Bronchial epithelial cell (primary cell): Measurements from ENCODE around the gene ZBTB34. TPM values are rescaled to one million over a fixed set of nuclear protein-coding genes. Genes with fewer than 3 reads are reported as not detected.

Source experiments
- DNase-seq: peaks from one replicate; pipeline ENCODE4 v3.0.0-alpha.2; 2010; ENCODE audit warnings: low read depth
- FAIRE-seq: peaks from 2 replicates; lab custom pipeline; 2011; peaks lifted over from hg19 to GRCh38; lab: Jason Lieb, UNC
- H3K27me3 ChIP-seq: 2 replicates; pipeline ENCODE4 v1.5.1; 2011; ENCODE audit warnings: low read length; ENCODE audit not compliant: control insufficient read depth, insufficient read depth
- H3K36me3 ChIP-seq: 2 replicates; pipeline ENCODE4 v1.5.1; 2011; ENCODE audit warnings: low read length; ENCODE audit not compliant: control insufficient read depth, insufficient read depth
- H3K4me3 ChIP-seq: 2 replicates; pipeline ENCODE4 v1.5.1; 2011; ENCODE audit warnings: mild to moderate bottlenecking, low read depth, low read length, control low read depth
- total RNA-seq: library from RNA; depleted of rRNA; stranded (reverse); fragments of >200 nt; gene quantifications from 2 replicates; pipeline ENCODE4 v1.2.1, GENCODE V29; 2014
- TF ChIP-seq, protein P1 (sequence below): IDR thresholded peaks from 2 replicates; pipeline ENCODE4 v1.5.1; 2011; ENCODE audit warnings: mild to moderate bottlenecking, moderate library complexity, low read length, control low read depth, inconsistent platforms; ENCODE audit not compliant: insufficient read depth, severe bottlenecking

The ZBTB34 gene
- total RNA-seq, 1 donor from 2014 or later, result 6.6 TPM

- Histone ChIP-seq H3K36me3 (peaks cover 7% of the 10 kb centered on the region), H3K4me3 (no peak overlapping the region), H3K27me3 (no peaks in the 10 kb centered on the region)
- TF ChIP-seq, protein P1, sequence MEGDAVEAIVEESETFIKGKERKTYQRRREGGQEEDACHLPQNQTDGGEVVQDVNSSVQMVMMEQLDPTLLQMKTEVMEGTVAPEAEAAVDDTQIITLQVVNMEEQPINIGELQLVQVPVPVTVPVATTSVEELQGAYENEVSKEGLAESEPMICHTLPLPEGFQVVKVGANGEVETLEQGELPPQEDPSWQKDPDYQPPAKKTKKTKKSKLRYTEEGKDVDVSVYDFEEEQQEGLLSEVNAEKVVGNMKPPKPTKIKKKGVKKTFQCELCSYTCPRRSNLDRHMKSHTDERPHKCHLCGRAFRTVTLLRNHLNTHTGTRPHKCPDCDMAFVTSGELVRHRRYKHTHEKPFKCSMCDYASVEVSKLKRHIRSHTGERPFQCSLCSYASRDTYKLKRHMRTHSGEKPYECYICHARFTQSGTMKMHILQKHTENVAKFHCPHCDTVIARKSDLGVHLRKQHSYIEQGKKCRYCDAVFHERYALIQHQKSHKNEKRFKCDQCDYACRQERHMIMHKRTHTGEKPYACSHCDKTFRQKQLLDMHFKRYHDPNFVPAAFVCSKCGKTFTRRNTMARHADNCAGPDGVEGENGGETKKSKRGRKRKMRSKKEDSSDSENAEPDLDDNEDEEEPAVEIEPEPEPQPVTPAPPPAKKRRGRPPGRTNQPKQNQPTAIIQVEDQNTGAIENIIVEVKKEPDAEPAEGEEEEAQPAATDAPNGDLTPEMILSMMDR, result no peak
- no peak for DNase-seq
- FAIRE-seq, result no peak
These were observed 24.7 kb downstream of the ZBTB34 start for GRCh38 chr9:126885131-126885641.

- Histone ChIP-seq H3K36me3 (no peaks in the 10 kb centered on the region), H3K4me3 (no peak overlapping the region), H3K27me3 (no peaks in the 10 kb centered on the region)
- DNase-seq (no peak), FAIRE-seq (no peak)
- TF ChIP-seq, protein P1, result no peak
These were observed 25.8 kb downstream of the ZBTB34 start for GRCh38 chr9:126886034-126886822.

DNA sequence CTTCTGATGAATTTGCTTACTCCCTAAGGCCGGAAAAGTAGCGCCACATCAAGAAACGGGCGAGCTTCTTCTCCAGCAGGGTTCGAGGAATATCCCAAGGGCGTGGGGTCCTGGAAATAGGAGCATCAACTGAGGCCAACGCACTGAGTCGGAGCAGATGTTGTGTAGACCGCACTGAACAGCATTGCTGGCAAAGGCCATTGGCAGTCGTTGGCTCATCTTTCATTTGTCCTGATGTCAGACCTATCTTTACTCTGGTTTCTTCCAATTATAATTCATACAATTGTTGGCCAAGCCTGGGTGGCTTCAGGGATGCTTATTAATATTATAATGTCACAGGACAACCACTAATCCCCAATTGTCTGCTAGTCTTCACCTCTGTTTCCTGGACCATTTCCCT, 26.5 kb downstream of the ZBTB34 start:
- H3K4me3 ChIP-seq, result no peak overlapping the region
- FAIRE-seq (no peak), DNase-seq (no peak)
- H3K36me3 ChIP-seq, result no peaks in the 10 kb centered on the region
- TF ChIP-seq, protein P1, result no peak
- no peaks in the 10 kb centered on the region for H3K27me3 ChIP-seq

GRCh38 chr9:126891676-126892075, 31.2 kb downstream of the ZBTB34 start:
- FAIRE-seq, result no peak
- H3K27me3 ChIP-seq, result no peaks in the 10 kb centered on the region
- TF ChIP-seq, protein P1, result no peak
- no peak overlapping the region for H3K4me3 ChIP-seq
- H3K36me3 ChIP-seq, result no peaks in the 10 kb centered on the region
- no peak for DNase-seq

DNA sequence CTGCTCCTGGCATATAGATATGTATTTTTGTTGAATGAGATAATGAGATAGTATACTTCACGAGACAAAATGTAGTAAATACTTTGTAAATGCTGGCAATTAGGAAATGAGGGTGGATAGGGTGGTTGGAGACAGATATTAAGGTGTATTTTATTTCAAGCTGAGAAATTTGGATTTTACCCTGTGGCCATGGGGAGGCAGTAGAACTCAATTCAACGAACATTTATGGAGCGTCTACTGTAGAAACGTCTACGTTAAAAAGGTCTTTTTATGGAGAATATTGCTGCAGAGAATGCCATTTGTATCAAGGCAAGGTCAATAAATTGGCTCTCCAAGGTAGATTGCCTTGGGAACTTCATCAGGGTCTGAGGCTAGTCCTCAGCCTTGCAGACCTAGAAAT, 32.6 kb downstream of the ZBTB34 start:
- TF ChIP-seq, protein P1, result peak; percentile 26
- FAIRE-seq (no peak), DNase-seq (no peak)
- no peak overlapping the region for H3K4me3 ChIP-seq
- H3K36me3 ChIP-seq, result no peaks in the 10 kb centered on the region
- H3K27me3 ChIP-seq, result no peaks in the 10 kb centered on the region

DNA sequence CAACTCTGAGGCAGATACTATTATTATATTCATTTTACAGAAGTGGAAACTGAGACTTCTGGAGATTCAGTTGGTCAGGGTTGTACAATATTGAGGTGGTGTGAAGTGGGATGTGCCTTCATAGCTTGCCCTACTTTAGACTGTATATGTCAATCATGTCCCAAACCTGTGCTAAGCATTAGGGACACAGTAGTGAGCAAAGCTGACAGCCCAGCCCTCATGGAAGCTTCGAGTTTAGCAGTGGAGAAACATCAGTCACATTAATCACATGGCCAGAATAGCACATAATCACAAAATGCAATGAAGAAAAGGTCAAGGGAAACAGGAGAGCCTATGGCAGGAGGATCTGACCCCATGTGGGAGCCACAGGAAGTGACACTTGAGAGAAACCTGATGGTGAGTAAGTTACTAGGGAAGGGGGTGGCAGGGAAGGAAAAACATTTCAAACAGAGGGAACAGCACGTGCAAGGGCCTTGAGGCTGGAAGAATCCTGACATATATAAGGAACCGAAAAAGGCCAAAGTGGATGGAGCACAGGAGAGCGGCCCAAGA, 33.7 kb downstream of the ZBTB34 start:
- TF ChIP-seq, protein P1, result no peak
- Histone ChIP-seq H3K36me3 (no peaks in the 10 kb centered on the region), H3K27me3 (no peaks in the 10 kb centered on the region), H3K4me3 (no peak overlapping the region)
- FAIRE-seq (no peak), DNase-seq (no peak)
